IPS-NIHi7 (cell line): ENCODE results near the gene LRRC47.
A peak's percentile ranks its signal among the peaks of the same experiment; 100 is the strongest.

Experiments used
- DNase-seq: peaks from one replicate; pipeline ENCODE4 v3.0.0; 2012; ENCODE audit warnings: mixed read lengths; ENCODE audit errors: extremely low spot score

LRRC47 gene

DNA sequence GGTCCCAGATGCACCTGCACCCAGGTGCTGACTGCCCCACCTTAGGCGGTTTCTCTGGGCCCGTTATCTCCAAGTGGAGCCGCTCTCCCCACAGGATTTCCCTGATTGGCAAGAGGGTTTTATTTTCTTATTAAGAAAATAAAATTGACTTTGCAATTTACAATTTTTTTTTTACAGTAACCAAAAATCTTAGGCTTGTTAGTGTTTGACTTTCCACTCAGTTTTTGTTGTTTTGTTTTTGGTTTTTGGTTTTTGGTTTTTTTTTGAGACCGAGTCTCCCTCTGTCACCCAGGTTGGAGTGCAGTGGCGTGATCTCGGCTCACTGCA lies 48.8 kb downstream of the LRRC47 start:
- no peak for DNase-seq

DNA sequence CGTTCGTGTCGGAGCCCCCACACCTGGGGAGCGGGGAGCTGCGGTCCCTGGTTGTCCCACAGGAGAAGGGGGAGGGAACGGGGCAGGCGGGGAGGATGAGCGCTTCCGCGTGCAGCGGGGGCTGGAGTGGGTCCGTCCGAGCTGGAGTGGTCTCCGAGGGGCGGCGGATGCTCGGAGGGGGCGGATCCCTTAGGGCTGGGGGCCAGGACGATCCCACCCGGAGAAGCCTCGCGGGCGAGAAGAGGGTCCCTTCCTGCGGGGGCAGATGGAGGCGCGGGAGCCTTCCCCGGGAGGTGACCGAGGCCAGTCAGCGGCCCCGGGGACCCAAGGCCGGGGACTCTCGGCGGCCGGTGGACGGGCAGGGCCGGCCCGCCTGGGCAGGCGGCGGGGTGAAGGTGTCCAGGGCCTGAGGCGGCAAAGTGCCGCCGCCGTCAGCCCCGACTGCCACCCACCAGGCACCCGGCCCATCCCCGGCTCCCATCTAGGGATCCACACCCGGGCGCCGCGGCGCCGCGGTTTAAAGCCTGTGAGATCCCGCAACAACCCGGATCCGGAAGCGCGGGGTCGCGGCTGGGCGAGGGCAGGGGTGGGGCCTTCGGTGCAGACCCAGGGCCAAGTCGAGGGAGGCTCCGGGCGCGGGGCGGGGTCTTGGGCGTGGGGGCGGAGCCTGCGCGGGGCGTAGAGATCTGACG lies 49.3 kb downstream of the LRRC47 start:
- DNase-seq: peak; percentile 100

DNA sequence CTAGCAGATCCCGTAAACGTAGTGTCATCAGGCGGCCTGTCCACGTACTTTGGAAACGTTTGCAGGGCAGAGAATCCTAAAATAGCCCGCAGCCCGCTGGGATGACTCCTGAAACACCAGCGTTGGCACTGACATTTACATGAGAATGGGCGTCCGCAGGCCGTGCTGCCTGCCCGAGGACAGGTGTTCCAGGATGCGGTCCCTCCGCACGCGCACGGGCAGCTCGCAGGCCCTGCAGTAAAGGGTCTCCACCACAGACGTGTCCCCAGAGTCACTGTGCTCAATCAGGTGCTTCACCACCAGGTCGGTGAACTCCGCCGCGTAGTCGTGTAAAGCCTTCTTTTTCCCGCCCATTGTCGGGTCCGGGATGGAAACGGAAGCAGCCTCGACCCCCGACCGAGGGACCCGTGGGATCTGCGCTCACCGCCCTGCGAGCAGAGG lies 49.9 kb downstream of the LRRC47 start:
- no peak for DNase-seq

DNA sequence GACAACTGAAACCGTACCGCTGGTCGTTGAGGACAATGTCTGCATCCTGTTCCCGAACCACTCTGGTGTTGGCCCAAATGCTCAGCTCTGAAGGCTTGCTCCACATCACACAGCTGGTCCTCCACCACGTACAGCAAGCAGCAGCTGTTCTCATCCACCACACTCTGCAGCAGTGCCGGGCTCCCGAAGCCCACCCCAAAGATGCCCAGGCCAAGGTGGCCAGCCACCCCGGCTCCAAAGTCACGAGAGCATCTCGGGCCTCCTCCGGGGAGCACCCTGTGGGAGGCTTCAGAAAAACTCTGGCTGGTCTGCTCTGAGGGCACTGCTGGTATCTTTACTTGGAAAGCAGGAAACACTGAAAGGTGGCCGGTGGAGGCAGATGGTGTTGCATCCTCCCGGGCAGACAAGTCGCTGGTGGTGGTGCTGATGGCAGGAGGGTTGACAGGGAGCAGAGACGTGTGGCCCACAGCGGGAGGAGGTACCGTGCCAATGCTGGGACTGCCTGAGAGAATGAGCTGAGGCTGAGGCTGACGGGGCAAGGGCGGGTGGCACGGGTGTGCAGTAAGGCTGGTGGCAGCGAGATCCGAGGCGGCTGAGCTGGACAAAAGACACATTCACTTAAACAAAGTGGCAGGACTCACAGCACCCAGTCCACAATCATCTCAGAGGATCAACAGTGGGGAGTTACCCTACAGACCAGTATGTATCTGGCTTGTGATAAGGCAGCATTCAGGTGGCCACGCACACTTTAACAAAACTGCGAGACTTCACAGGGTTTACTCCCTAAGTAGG lies 50.5 kb downstream of the LRRC47 start:
- no peak for DNase-seq

DNA sequence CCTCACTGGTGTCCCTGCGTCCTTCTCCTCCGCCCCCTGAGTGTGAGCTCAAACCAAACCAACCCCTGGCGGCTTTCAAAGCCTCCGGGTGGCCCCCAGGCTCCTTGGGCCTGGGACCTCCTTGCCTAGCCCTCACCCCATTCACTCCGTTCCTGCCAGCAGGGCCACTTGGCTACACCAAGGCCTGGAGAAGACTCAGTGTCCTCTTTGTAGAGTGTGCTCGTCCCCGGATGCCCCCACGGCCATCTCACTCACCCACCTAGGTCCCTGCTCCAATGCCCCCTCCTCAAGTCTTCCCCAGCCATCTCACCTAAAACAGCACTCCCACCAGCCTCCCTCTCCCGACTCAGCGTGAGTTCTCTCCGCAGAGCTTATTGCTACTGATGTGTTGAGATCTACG lies 51.2 kb downstream of the LRRC47 start:
- no peak for DNase-seq

DNA sequence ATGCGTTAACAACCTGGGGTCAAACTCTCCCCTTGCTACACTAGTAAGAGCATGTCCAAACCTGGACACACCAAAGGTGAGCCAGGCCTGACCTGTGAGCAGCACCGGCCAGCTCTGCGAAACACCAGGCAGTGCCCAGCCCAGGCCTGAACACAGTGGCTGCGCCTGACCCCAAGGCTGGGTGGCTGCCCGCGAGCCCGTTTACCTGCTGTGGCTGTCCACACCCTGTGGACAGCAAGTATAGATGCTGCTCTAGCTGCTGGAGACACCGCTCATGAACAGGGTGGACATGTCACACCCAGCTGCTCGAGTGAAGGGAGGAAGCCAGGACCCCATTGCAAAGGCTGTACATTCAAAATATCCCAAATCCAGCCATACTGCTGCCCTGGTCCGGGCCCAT lies 51.7 kb downstream of the LRRC47 start:
- DNase-seq: no peak

DNA sequence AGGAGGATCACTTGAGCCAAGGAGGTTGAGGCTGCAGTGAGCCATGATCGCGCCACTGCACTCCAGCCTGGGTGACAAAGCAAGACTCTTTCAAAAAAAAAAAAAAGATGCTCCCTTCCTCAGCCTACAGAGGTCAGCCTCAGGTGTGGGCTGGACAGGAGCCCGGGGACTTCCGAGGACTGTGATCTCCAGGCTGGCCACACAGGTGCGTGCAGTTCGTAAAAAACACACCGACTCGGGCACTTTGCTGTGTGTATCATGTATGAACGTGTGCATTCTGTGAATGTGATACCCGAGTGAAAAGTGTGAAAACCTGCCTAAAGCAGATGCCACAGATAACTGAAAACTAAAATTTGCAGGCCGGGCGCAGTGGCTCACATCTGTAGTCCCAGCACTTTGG lies 52.5 kb downstream of the LRRC47 start:
- no peak for DNase-seq

DNA sequence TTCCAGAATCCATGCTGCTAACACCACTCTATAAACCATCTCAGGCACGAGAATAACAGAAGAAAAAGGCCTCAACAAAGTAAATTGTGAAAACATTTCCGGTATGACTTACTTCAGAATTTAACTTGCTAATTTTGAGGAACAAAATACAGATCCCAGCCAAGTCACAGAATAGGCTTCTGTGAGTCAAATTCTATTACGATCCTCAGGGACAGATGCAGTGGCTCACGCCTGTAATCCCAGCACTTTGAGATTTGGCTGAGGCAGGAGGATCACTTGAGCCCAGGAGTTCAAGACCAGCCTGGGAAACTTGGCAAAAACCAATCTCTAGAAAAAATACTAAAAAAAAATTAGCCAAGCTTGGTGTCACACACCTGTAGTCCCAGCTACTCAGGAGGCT lies 52.9 kb downstream of the LRRC47 start:
- no peak for DNase-seq

DNA sequence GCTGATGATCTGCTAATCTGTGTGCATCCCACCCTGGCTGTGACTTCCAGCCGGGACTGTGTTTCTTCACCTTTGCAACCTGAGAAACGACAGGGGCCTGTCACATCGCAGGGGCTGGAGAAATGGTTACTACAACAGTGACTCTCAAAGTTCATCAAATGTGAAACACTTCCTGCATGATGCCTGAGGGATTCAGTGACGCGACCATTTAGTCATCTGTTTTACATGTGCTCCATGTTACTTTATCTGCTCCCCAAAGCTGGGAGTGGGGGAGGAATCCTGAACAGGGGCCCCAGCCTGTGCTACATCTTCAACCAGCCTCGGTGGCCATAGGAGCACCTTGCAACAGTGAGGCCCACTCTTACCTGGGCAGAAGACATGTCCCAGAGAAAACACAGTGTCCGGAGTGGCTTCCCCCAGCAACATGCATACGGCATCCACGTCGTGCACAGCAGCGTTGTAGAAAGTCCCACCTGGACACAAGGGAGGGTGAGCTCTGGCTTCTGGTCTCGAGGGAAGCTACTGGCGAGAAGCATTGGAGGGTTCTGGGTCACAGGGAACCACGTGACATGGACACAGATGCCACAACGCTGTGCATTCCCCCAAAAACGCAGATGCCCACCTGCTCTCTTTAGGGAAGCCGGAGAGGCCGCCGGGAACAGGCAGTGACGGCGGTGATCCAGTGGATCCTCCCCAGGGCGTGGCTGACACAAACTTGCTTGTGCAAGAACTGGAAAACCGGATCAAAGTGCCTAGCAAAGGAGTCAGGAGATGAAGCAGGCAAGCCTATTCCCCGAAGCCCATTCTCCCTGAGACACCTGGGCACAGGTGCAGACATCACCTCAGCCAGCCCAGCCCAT lies 53.6 kb downstream of the LRRC47 start:
- DNase-seq: no peak

DNA sequence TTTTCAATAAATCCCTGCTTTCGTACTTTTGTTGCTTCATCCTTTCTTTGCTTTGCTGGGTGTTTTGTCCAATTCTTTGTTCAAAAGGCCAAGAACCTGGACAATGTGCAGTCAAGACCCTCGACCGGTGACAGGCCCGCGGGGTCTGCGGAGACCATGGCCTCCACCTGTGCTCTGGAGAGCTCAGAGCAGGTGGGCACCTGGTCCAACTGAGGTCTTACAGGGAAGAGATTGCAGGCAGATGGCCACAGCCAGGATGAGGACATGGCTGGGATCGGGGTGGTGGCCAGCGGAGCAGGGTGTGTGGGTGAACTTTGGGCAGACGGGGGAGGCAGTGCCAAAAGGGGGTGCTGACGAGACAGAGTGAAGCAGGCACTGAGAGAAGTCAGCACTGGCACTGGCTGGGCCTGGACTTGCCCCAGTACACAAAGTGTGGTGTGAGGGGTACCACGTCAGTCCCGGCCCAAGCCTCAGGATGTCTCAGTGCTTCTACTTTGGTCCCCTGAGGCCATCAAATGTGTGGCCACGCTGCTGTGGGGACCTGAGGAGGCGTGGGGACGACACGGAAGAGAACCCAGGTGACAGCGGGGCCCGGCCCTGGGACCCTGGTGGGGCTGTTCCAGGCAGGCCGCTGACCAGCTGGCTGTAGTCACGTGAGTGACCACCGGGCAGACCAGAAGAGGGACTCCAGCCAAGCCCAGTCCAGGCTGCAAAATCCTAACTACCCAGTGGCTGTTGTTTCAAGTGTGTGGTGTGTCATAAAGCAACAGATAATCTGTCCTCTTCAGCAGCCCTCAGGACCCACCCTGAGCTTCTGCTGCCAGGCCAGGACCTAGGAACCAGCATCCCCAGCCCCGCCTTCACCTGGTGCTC lies 54.5 kb downstream of the LRRC47 start:
- DNase-seq: no peak

DNA sequence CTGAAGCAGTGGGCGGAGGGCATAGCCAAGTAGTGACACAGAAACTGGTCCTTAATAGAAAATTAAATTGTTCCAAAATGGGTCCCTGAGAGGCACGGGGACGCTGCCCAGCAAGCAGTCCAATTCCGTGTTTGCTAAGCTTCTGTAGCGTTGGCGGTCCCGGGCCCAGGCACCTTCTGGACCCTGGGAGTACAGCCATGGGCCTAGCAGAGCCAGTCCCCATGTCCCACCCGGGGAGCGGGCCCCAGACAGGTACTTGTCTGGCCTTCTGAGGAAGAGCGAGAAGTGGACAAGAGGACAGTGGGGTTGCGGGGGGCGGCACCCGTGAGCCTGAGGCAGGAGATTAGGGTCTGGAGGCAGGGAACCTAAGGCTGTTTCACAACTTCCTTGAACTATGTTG lies 55.5 kb downstream of the LRRC47 start:
- no peak for DNase-seq

DNA sequence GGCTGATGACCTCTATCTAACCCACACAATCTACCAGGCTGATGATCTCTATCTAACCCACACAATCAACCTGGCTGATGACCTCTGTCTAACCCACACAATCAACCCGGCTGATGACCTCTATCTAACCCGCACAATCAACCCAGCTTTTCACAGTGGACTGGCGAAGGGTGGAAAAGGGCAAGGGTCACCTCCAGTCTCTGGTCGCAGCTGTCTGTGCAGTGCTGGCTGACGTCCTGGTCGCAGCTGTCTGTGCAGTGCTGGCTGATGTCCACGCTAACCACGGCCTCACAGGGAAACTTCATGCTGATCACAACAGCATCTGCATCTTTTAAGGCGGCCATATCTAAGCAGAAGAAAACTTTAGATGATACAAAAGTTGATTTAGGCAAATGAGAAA lies 56.3 kb downstream of the LRRC47 start:
- DNase-seq: no peak

DNA sequence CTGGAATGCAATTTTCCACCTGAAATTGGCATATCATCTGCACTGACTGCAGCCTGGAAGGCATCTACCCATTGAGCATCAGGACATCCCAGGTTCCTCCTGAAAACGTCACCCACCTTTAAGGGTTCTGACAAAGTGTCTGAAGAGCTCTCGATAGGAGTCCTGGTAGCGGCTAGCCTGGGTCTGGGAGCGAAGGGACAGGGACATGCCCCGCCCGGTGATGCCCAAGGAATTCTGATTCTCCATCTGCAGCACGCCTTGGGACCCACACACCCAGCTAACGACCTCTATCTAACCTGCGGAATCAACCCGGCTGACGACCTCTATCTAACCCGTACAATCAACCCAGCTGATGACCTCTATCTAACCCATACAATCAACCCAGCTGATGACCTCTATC lies 57.4 kb downstream of the LRRC47 start:
- no peak for DNase-seq

DNA sequence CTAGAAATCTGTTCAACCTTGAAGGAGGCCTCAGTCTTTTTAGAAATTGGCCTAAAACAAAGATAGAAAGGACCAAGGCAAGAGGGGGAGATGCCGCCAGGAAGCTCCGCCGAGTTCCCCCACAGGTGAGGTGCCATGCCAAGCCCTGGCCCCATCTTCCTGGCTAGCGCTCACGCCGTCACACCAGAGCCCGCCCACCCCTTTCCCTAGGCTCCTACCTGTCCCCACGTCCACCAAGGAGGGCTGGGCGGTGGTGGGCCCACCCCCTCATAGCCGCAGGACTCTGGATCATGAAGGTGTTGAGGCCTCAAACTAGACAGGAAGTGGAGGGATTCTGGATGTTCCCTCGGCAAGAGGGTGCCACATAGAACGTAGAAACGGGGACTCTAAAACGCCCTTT lies 59.6 kb downstream of the LRRC47 start:
- DNase-seq: no peak

DNA sequence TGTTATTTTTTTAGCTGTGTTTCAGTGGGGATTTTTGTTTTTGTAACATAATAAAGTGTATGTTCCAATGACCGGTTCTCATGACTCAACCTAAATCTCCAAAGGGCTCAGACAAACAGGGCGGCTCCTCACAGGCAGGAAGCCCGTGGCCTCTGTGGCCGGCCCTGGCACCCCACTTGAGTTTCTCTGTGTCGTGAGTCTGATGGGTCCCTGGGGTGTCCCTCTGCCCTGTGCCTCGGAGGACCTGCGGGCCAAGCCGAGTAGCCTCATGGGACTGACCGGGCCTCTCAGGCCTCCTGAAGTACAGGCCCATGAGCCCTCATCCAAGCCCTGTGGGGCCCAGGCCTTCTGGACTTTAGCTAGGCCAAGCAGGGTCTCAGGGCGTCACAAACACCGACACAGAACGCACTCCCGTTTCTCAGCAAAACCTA lies 60.2 kb downstream of the LRRC47 start:
- DNase-seq: no peak

DNA sequence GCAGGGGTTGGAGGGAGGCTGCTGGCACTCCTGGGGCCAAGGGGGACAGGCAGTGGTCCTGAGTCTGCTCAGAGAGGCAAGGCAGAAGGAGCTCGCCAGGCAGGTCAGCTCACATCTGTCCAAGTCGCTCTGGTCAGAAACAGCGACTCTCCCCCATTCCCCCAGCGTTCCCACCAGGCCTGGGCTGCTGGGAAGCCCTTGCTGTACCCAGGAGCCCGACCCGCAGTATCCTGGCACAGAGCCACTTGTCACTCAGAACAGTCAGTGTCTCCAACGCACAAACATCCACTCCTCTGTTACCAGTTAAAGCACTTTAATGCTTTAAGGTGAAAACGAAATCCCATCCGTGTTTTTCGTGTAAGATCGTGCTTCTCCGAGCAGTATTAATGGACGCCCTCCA lies 60.6 kb downstream of the LRRC47 start:
- no peak for DNase-seq

DNA sequence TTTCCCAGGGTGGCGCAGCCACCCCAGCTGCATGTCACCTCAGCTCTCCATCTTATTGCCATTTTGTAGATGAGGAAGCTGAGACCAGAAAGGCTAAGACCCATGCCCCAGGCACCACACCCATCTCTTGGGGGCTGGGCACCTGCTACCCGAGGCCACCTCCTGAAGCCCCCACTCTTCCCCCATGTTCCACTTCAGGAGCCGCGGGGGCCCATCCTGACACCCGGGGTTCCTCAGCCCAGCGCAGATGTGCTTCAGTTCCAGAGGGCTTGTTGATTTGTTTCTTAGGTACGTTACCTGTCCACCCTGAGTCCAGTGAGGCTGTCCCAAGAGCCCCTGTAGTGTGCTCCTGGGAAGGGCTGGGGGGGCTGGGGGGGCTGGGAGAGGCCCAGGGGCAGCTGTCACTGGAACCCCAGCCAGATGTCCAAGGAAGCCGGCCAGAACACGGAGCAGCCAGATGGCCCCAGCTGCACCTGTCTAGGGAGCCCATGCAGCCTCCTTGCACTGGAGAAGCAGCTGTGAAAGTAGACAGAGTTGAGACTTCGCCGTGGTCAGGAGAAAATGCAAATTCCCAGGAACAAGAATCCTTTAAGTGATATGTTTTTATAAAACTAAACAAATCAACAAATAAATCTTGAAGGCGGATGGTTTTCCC lies 61.1 kb downstream of the LRRC47 start:
- DNase-seq: no peak

DNA sequence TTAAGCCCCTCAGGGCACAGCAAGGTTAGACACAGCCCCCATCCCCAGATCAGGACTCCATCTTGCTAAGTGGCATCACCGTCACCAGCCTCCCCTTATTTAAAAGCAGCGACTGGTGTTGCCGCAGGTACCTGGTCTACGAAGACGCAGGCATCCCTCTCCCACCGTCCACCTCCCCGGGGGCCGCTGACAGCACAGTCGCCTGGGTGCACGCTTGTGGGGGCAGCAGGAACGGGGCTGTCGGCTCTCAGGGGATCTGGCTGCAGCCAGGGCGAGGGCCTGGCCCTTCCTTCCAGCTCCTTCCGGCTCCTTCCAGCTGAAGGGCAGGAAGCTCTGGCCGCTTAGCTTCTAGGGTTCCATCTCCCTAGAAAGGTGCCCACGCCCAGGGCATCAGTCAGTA lies 61.7 kb downstream of the LRRC47 start:
- no peak for DNase-seq

DNA sequence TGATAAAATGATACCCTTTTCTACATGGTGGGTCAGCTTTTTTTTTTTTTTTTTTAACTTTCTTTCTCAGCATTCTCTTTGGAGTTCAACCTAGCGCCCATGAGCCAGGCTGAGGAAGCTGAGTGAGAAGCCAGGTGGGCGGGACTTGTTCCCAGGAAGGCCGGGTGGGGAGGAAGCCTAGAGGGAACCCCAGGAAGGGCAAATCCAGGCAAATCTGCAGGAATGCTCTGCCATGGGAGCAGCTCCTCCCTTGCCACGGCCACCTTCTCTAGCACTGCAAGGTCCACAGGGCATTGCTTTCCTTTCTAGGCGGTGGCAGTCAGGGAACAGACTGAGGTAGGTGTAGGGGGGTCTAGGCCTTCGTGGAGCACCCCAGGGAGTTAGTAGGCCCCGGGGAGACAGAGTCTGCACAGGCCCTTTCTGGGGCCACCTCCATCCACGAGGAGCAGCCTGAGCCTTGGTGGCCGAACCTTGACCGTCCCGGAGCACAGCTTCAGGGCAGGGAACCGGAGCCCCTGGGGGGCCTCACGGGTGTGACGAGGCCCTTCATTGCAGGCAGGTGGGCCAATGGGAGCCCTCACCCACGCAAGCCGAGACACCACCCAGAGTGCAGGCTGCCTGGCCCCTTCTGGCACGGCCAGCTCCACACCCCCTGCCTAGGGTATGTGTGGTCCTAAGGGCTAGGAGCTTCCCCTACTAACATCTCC lies 62.3 kb downstream of the LRRC47 start:
- no peak for DNase-seq

DNA sequence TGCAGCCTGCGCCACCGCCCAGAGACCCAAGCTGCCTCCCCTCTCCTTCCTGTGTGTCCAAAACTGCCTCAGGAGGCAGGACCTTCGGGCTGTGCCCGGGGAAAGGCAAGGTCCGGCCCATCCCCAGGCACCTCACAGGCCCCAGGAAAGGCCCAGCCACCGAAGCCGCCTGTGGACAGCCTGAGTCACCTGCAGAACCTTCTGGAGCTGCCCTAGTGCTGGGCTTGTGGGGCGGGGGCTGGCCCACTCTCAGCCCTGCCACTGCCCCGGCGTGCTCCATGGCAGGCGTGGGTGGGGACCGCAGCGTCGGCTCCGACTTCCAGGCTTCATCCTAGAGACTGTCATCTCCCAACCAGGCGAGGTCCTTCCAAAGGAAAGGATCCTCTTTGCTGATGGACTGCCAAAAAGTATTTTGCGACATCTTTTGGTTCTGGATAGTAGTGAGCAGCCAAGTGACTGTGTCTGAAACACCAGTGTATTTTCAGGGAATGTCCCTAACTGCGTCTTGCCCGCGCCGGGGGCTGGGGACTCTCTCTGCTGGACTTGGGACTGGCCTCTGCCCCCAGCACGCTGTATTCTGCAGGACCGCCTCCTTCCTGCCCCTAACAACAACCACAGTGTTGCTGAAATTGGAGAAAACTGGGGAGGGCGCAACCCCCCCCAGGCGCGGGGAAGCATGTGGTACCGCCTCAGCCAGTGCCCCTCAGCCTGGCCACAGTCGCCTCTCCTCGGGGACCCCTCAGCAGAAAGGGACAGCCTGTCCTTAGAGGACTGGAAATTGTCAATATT lies 63.0 kb downstream of the LRRC47 start:
- DNase-seq: no peak
